CD1c-positive myeloid dendritic cell (primary cell): Measurements from ENCODE around the gene LFNG.

Experiments
- DNase-seq: peaks from one replicate; pipeline ENCODE4 v3.0.0-alpha.2; 2016; ENCODE audit errors: extremely low spot score

LFNG gene

DNA sequence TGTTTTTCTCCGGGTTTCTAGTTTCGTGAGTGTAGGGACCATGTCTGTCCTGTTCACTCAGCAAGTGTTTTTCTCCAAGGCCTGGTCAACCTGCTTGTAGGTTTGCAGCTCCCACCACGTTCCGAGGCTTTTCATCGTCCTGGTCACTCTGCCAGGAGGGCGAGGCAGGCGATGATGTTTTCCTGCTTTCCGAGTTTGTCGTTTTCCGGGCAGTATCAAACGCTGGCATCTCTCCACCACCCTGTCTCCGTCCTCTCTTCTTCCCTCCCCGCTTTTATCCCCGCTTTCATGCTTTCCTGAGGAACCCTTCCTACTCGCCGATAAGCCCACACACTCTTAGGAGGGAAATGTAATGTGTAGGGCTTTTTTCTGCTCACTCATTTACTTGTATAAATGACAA, 50.4 kb downstream of the LFNG start:
- DNase-seq, result no peak

DNA sequence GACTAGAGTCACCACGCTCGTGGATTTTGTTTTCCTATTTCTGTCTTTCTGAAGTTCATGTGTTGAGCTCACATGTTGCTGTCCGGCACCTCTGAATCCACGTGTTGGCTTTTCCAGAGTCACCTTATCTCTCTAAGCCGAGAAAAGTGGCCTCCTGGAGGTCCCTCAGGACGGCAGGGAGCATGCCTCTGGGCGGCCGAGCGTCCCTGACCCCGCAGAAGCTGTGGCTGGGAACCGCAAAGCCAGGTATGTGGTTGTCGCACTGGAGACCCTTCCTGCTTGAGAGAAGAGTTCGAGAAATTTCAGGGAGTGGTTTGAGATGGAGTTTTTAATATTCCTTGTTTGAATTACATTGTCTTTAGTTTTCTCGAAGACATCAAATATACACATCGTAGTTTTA, 51.8 kb downstream of the LFNG start:
- DNase-seq, result no peak

DNA sequence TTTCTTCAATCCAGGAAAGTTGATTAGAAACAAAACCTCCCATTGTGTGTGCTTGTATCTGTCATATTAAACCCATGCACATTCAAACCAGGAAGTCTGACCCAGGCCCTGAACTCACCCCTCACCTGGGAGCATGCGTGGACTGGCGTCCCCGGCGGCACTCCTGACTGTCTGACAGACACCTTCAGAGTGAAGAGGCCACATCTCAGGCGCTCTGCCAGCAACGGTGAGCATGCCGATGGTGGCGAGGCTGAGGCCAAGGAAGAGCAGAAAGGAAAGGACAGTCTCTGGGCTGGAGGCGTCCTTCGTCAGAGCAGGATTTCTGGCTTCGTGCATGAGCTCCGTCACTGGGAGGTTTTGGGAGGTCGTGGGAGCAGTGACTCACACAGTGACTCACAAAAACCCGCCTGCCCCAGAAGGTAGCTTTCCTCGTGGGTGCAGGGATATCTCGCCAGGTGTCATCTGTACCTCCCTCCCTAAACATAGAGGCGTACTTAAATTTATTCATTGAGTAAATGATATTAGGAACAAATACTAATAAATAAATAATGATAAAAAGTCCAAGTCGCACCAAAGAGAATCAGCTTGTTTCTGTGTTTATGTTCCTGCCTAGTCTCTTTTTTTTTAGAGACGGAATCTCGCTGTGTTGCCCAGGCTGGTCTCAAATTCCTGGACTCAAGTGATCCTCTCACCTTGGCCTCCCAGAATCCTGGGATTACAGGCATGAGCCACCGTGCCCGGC, 52.7 kb downstream of the LFNG start:
- DNase-seq, result no peak

DNA sequence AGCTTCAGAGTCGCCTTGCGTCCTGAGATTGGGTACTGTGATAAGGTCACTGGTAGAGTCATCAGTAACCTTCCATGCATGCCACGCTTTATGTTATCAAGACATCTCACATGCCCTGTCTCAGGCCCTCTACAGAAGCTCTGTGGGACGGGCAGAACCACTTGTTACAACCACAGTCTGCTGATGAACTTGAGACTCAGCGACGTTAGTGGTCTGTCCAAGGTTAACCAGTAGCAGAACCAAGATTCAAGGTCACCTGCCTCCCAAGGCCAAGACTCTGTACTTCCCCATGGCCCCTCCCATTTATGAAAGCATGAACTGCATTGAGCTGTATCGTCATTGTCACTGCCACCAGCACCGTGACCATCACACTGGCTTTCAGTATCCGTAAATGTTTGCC, 54.2 kb downstream of the LFNG start:
- no peak for DNase-seq

DNA sequence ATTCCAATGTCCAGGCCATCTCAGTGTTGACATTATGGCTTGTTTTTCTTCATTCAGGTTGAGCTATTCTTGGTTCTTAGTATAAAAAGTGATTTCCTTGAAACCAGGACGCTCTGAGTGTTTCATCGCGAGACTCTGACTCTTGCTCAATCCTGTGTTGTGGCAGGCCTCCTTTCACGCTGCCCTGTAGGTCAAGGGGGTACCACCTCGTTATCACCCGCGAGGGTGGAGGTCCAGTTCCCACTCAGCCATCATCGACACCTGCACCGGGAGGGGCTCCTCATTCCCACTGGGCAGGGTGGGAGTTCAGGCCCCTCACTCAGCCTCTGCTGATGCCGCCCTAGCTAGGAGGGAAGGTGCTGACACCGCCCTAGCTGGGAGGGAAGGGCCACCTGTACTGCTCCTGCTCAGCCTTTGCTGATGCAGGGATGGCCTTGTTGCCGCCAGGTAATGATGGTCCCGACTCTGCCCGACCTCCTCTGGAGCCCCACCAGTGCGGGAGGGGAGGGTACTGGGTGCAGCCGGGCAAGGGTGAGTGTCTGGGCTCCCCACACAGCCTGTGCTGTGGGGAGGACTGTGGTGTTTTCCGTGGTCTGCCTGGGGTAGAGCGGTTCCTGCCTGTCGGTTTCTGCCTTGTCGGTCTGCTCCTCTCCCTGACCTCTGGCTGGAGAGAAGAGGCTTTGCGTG, 55.6 kb downstream of the LFNG start:
- no peak for DNase-seq

DNA sequence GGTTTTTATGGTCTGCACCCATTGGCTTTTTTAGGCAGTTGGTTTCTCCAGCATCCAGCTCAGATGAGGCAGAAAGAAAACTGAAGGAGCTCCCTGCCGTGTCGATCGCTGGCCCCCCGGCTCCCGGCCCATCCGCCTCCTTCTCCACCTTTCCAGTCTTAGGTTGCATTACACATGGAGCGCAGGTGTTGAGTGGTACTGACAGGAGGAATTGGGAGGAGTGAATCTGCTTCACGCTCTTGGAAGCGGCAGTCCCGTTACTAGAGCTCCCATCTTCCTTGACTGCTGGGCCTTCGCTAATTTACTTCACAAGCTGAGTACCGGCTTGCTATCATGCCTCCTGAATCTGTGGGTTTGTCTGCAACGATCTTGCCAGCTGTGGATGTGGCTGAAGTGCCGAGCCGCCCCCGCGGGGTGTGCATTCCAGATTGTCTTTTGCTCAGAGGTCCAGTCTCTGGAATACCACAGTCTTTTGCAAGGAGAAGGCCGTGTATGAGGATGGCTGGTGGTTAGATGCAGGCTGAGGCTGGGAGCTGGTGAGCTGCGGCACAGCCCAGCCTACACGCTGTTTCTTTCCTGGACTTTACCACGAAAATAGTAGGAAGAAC, 56.3 kb downstream of the LFNG start:
- DNase-seq, result no peak

DNA sequence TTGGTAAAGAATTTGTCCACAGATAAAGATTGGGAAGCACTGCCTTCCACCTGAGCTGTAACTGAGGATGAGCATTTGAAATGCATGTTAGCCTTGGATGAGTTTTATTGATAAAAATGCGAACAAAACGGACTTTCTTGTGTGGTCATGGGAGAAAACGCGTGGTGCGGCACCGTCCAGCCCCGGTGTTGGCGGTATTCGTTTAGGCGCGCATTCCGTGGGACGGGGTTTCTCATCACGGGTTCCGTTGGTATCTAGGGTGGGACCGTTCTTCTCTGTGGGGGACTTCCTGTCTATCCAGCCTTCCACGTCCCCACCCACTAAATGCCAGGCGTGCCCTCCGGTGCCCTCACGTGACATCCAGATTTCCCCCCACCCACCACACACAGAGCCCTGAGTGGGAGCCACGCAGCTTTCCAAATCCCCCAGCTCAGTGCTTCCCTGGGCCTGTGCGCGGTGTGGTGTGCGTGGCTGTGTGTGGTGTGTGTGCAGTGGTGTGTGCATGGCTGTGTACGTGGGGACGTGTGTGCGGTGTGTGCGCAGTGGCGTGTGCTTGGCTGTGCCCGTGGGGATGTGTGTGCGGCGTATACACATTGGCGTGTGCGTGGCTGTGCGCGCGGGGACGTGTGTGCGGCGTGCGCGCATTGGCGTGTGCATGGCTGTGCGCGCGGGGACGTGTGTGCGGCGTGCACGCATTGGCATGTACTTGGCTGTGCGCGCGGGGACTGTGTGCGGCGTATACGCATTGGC, 57.3 kb downstream of the LFNG start:
- no peak for DNase-seq
